MM.1S (cell line): Measurements from ENCODE around the gene PRKCE.

ENCODE experiments used
- EZH2 ChIP-seq: fragments of 300-600 bp; sonication (generic); optimal IDR thresholded peaks from 2 replicates; pipeline ENCODE3; 2017; ENCODE audit warnings: low read depth, mild to moderate bottlenecking, antibody characterized with exemption, low read length, mixed read lengths
- EZH2phosphoT487 ChIP-seq: fragments of 300-600 bp; sonication (generic); IDR thresholded peaks from 2 replicates; pipeline ENCODE4 v1.6.1; 2018; ENCODE audit warnings: antibody characterized with exemption, low read length
- TF ChIP-seq, protein P1 (sequence below): fragments of 300-600 bp; sonication (generic); IDR thresholded peaks from 2 replicates; pipeline ENCODE4 v1.5.1; 2016; ENCODE audit warnings: antibody characterized with exemption, low read length, mixed read lengths

DNA sequence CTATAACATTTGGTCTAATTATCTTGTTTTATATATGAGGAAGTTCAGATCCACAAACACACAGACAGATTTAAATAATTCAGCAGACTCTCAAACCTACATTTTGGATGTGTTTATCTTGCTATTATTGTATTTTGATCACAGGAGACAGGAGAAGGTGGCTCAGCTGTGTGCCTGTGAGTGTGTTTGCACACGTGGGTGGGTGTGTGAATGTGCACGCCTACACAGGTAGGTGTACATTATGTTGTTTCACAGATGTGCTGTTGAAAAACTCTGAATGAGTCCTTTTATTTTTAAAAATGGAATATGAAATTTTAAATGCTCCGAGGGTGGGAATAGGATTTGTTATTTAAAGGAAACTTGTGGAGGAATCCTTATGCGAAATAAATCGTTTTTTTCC is 183.4 kb downstream of the PRKCE start:
- TF ChIP-seq EZH2phosphoT487 (no peak), EZH2 (no peak)
- TF ChIP-seq, protein P1, sequence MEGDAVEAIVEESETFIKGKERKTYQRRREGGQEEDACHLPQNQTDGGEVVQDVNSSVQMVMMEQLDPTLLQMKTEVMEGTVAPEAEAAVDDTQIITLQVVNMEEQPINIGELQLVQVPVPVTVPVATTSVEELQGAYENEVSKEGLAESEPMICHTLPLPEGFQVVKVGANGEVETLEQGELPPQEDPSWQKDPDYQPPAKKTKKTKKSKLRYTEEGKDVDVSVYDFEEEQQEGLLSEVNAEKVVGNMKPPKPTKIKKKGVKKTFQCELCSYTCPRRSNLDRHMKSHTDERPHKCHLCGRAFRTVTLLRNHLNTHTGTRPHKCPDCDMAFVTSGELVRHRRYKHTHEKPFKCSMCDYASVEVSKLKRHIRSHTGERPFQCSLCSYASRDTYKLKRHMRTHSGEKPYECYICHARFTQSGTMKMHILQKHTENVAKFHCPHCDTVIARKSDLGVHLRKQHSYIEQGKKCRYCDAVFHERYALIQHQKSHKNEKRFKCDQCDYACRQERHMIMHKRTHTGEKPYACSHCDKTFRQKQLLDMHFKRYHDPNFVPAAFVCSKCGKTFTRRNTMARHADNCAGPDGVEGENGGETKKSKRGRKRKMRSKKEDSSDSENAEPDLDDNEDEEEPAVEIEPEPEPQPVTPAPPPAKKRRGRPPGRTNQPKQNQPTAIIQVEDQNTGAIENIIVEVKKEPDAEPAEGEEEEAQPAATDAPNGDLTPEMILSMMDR = no peak
